Neural progenitor cell (in vitro differentiated cells): ENCODE measurements around the gene CMC2.

Experiments
- CTCF ChIP-seq: fragments of 200-600 bp; sonication (generic); IDR thresholded peaks from 2 replicates; pipeline ENCODE4 v1.5.1; 2017; ENCODE audit warnings: antibody characterized with exemption, mild to moderate bottlenecking
- EZH2 ChIP-seq: fragments of 200-600 bp; sonication (generic); IDR thresholded peaks from 2 replicates; pipeline ENCODE4 v1.6.1; 2017; ENCODE audit warnings: antibody characterized with exemption, mild to moderate bottlenecking, moderate library complexity

GRCh38 chr16:80985611-80986010, 21.1 kb downstream of the CMC2 start:
- TF ChIP-seq CTCF, result no peak
- no peak for TF ChIP-seq EZH2
